ENCODE data around the gene GMCL2. TPM values are rescaled to one million over a fixed set of nuclear protein-coding genes. Genes with fewer than 3 reads are reported as not detected.

GMCL2 gene
- total RNA-seq, 1 donor from 2014 or later: not detected

DNA sequence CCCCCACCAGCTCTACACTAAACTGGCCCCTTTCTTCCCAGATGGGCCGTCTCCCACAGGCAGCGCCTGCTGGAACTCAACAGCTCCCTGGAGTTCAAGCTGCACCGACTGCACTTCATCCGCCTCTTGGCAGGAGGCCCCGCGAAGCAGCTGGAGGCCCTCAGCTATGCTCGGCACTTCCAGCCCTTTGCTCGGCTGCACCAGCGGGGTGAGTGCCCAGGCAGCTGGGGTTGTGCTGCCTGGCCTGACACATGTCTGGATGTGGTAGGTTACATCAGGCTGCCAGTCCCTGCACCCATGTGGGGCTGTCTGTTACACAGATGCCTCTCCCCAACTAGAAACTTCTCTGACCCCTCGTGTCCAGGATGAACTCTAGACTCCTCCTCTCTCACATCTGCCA is 43.3 kb downstream of the GMCL2 start:
- DNase-seq (ENCODE audit: low spot score): peak; percentile 73

DNA sequence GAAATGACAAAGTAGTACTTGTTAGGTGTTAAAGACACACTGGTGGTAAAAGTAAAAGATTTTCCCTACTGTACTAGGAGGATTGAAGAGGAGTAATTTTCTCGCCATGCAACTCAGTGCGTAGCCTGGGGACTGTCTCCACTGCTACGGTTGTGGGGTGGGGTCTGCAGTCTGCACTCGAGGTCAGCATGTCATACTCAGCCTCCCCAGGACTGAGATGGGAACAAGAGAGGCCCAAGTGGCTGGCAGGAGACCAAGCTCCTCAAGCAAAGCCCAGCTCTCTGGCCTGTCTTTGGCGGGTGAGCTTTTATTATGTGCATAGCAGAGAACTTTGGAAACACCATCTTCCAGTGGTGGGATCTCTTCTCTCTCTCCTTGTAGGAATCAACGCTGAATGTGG is 43.9 kb downstream of the GMCL2 start:
- no peak for DNase-seq (ENCODE audit: low spot score)

DNA sequence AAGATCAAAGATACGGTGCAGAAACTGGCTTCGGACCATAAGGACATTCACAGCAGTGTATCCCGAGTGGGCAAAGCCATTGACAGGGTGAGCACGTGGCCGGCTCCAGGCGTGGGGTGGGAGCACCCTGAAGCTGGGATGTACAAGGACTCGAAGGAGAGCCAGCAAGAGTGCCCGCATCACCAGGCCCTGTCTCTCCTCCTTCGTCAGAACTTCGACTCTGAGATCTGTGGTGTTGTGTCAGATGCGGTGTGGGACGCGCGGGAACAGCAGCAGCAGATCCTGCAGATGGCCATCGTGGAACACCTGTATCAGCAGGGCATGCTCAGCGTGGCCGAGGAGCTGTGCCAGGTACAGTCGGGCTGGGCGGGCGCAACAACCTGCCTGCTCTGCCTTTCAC is 44.5 kb downstream of the GMCL2 start:
- DNase-seq (ENCODE audit: low spot score): no peak

DNA sequence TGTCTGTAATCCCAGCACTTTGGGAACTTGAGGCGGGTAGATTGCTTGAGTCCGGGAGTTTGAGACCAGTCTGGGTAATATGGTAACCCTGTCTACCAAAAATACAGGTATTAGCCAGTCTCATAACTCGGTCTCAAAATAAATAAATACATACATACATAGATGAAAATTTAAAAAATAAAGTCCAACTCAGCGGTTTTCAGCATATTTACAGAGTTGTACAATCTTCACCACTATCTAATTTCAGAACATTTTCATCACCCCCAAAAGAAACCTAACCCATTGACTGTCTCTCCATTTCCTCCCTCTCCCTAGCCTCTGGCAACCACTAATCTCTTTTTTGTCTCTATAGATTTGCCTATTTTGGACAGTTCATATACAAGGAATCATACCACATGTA is 45.6 kb downstream of the GMCL2 start:
- DNase-seq (ENCODE audit: low spot score): no peak

DNA sequence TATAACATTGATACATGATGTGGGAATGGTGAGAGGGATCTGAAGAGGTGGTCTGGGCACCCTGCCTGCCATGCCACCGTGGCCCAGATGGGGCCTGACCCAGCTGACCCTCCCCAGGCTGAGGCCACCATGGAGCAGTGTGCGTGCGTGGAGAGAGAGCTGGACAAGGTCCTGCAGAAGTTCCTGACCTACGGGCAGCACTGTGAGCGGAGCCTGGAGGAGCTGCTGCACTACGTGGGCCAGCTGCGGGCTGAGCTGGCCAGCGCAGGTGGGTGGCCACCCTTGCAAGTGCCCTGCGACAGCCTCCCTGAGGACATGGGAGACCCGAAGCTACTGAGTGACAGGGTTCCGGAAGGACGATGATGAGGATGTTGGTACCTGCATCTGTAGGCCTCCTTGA is 49.2 kb downstream of the GMCL2 start:
- DNase-seq (ENCODE audit: low spot score): no peak

DNA sequence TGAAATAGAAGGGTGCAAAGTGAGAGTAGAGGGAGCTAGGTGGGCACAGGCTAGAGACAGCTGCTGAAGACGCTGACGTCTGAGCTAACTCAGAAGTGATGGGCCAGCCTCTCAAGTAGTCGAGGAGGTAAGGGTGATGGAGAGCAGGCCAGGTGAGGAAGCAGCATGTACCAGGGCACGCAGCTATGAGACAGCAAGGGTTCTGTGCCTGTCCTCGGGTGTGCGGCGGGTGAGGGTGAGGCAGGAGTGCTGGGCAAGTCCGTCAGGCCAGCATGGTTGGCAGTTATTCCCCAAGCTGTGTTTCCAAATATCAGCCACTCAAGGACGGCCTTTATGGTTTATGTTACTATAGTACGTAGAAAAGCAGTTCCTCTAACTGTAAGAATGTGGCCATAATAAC is 50.2 kb downstream of the GMCL2 start:
- DNase-seq (ENCODE audit: low spot score): no peak

Other genes with a start within 250 kb of the GMCL2 start
- gene PROP1, start 191.1 kb downstream of the GMCL2 start, total RNA-seq: not detected
- 1.2 TPM for gene N4BP3, start 73.8 kb downstream of the GMCL2 start, total RNA-seq
- gene RMND5B, start 56.4 kb downstream of the GMCL2 start, total RNA-seq: 43.7 TPM
- gene NHP2, start 33.5 kb downstream of the GMCL2 start, total RNA-seq: 69.4 TPM
- gene HNRNPAB, start 17.2 kb upstream of the GMCL2 start, total RNA-seq: 110 TPM
- 95.4 TPM for gene PHYKPL, start 45.4 kb upstream of the GMCL2 start, total RNA-seq

Data from mucosa of gallbladder (tissue), 1 donor.